Vagina (tissue), 2 donors: ENCODE data around the gene PROSER2.

Experiments
- POLR2A ChIP-seq, 2 donors: fragments of 450-650 bp; IDR thresholded peaks; one replicate each; pipeline ENCODE4 v1.6.1; 2017; ENCODE audit warnings: antibody characterized with exemption in 2 of 2, mild to moderate bottlenecking in 2 of 2, moderate library complexity in 2 of 2
- POLR2AphosphoS5 ChIP-seq, 2 donors: sonication (generic); formaldehyde crosslinking; IDR thresholded peaks; one replicate each; pipeline ENCODE4 v1.9.0; 2017; ENCODE audit warnings: antibody characterized with exemption in 2 of 2, mild to moderate bottlenecking in 2 of 2, low read depth in 1 of 2; ENCODE audit not compliant: insufficient read depth in 1 of 2
- TF ChIP-seq, protein P1 (sequence below), 3 experiments: fragments of 450-650 bp in 2 of 3; fragments of 200-600 bp in 1 of 3; sonication (generic) in 1 of 3; IDR thresholded peaks; one replicate each; pipeline ENCODE4 v1.5.1; 2017 to 2019; ENCODE audit warnings: antibody characterized with exemption in 3 of 3, mild to moderate bottlenecking in 2 of 3, moderate library complexity in 2 of 3

DNA sequence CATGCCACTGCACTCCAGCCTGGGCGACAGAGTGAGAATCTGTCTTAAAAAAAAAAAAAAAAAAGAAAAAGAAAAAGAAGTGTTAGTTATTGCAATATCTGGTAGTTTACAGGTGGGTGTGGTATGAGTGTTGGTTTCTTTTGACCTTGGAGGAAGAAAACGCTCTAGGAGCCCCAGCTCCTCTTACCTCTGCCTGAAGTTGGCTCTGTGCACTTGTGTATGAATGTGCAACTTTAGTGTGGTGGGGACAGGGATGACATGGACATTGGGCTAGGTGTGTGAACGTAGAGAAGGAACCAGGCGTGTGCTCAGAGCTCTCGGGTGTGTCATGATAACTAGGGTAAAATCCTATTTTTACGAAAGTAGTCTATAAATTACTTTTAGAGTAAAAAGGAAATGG lies 11.9 kb downstream of the PROSER2 start:
- TF ChIP-seq, protein P1, sequence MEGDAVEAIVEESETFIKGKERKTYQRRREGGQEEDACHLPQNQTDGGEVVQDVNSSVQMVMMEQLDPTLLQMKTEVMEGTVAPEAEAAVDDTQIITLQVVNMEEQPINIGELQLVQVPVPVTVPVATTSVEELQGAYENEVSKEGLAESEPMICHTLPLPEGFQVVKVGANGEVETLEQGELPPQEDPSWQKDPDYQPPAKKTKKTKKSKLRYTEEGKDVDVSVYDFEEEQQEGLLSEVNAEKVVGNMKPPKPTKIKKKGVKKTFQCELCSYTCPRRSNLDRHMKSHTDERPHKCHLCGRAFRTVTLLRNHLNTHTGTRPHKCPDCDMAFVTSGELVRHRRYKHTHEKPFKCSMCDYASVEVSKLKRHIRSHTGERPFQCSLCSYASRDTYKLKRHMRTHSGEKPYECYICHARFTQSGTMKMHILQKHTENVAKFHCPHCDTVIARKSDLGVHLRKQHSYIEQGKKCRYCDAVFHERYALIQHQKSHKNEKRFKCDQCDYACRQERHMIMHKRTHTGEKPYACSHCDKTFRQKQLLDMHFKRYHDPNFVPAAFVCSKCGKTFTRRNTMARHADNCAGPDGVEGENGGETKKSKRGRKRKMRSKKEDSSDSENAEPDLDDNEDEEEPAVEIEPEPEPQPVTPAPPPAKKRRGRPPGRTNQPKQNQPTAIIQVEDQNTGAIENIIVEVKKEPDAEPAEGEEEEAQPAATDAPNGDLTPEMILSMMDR (IDR thresholded peaks at IDR 0.05): no peak
- TF ChIP-seq POLR2A (IDR thresholded peaks at IDR 0.05): no peak
- no peak for TF ChIP-seq POLR2AphosphoS5 (IDR thresholded peaks at IDR 0.05; ENCODE audit: insufficient read depth in 1 of 2, low read depth in 1 of 2)
